HL-60 (cell line): Measurements from ENCODE around the gene IRF4.

Experiments used
- CTCF ChIP-seq: IDR thresholded peaks from one replicate; pipeline ENCODE4 v1.5.1; 2011; ENCODE audit warnings: low read length, control low read depth, inconsistent platforms; ENCODE audit not compliant: insufficient read depth
- GABPA ChIP-seq: IDR thresholded peaks from 2 replicates; pipeline ENCODE4 v1.6.1; 2012; ENCODE audit warnings: low read depth
- POLR2AphosphoS5 ChIP-seq: IDR thresholded peaks from 2 replicates; pipeline ENCODE4 v1.6.1; 2012; ENCODE audit warnings: low read depth
- REST ChIP-seq: IDR thresholded peaks from 2 replicates; pipeline ENCODE4 v1.6.1; 2012; ENCODE audit warnings: low read depth; ENCODE audit not compliant: insufficient replicate concordance
- SPI1 ChIP-seq: IDR thresholded peaks from 2 replicates; pipeline ENCODE4 v1.6.1; 2012; ENCODE audit warnings: low read depth, mild to moderate bottlenecking, borderline replicate concordance

DNA sequence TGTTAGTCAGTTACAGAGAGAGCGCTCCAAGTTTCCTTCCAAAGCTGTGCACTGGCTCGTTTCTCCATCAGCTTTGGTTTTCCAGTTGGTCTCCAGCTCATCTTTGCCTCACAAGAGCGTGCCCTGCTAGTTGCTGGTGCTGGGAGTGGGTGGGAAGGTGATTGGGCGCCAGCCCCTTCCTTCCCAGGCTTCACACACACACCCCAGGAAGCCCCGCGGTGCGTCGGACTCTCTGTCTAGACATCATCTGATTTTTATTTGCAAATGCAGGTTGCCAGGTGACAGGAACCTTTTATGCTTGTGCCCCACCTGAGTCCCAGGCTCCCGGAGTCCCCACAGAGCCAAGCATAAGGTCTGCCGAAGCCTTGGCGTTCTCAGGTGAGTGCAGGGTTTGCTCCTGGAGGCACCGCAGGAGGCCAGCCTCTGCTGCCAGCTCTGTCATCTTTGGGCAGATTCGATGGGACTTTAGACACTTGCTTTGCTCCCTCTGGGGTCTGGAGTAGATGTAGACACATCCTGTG lies 7.1 kb downstream of the IRF4 start:
- TF ChIP-seq CTCF: no peak
- no peak for TF ChIP-seq POLR2AphosphoS5
- no peak for TF ChIP-seq REST
- TF ChIP-seq SPI1: no peak
- TF ChIP-seq GABPA: no peak
